H1 (cell line): ENCODE data around the gene RBBP5. TPM values are rescaled to one million over a fixed set of nuclear protein-coding genes. Genes with fewer than 3 reads are reported as not detected.

Source experiments
- SUZ12 ChIP-seq: fragments of 200-600 bp; sonication (generic); IDR thresholded peaks from 2 replicates; pipeline ENCODE4 v1.6.1; 2012; ENCODE audit warnings: mild to moderate bottlenecking, inconsistent platforms, low read length, moderate library complexity, mixed read lengths
- TBP ChIP-seq: IDR thresholded peaks from 2 replicates; pipeline ENCODE4 v1.6.1; 2011; ENCODE audit warnings: low read depth, low read length, improper control_type of control experiment
- polyA plus RNA-seq, 7 experiments: library from polyadenylated mRNA; depleted of rRNA in 3 of 7; stranded (reverse) in 5 of 7; unstranded in 2 of 7; fragments of >200 nt in 5 of 7; fragments of 200-250 nt in 2 of 7; gene quantifications; 1 replicate in 5 of 7; 2 replicates in 1 of 7; 4 replicates in 1 of 7; pipeline versions ENCODE4 v1.2.1 to v1.2.3, GENCODE V29; 2011 to 2013; ENCODE audit warnings: missing spikeins in 2 of 7, mixed read lengths in 2 of 7
- total RNA-seq: library from RNA; stranded (reverse); fragmentation: NEBNext Ultra II Directional; extraction: Animal tissue kit (Norgen Biotek cat#: 25700); gene quantifications from 2 replicates; pipeline ENCODE4 v1.2.1, GENCODE V29; 2021
- TF ChIP-seq, protein P1 (sequence below), 3 experiments: IDR thresholded peaks; 1 replicate in 2 of 3; 2 replicates in 1 of 3; pipeline versions ENCODE4 v1.5.1 to v1.6.1; 2011; ENCODE audit warnings: low read length in 3 of 3, mild to moderate bottlenecking in 3 of 3, inconsistent platforms in 2 of 3, low read depth in 1 of 3, moderate library complexity in 1 of 3; ENCODE audit not compliant: insufficient read depth in 1 of 3; ENCODE audit errors: control extremely low read depth in 1 of 3

RBBP5 gene
- total and polyA plus RNA-seq, 2 of the 8 experiments (the other 6 are each of a cell fraction or from before 2014, with no cell fraction given), result 6.7 to 21.5 TPM

DNA sequence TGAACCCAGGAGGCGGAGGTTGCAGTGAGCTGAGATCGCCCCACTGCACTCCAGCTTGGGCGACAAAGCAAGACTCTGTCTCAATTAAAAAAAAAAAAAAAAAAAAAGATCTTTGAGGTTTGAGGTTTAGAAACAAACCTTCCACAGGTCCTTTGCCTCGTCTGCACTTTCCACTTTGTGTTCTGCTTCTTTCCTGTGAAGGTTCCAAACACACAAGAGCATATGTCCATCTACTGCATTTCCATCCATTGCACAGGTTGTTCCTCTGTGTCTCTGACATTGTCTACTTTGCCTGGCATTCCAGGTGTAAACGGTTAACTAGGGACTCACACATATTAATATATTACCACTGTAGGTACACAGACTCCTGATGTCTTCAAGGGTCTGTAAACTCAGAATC, 49.6 kb upstream of the RBBP5 start (continued):
- TF ChIP-seq TBP, result no peak
- no peak for TF ChIP-seq SUZ12
- TF ChIP-seq, protein P1, sequence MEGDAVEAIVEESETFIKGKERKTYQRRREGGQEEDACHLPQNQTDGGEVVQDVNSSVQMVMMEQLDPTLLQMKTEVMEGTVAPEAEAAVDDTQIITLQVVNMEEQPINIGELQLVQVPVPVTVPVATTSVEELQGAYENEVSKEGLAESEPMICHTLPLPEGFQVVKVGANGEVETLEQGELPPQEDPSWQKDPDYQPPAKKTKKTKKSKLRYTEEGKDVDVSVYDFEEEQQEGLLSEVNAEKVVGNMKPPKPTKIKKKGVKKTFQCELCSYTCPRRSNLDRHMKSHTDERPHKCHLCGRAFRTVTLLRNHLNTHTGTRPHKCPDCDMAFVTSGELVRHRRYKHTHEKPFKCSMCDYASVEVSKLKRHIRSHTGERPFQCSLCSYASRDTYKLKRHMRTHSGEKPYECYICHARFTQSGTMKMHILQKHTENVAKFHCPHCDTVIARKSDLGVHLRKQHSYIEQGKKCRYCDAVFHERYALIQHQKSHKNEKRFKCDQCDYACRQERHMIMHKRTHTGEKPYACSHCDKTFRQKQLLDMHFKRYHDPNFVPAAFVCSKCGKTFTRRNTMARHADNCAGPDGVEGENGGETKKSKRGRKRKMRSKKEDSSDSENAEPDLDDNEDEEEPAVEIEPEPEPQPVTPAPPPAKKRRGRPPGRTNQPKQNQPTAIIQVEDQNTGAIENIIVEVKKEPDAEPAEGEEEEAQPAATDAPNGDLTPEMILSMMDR (IDR thresholded peaks at IDR 0.05; ENCODE audit: control extremely low read depth in 1 of 3, insufficient read depth in 1 of 3, low read depth in 1 of 3, low read length in 3 of 3), result no peak
